GM19324 (cell line): ENCODE data around the gene FBN2.
"Not testable (repeated sequence)": the region's sequence is repeated elsewhere in the genome, so short reads cannot be mapped to it uniquely, and the experiment has no call there.

Experiments used
- ATAC-seq: cut with Tn5 transposase; IDR thresholded peaks from one replicate; pipeline ENCODE4 v1.9.1; 2021; ENCODE audit warnings: mild to moderate bottlenecking, moderate library complexity; ENCODE audit not compliant: unreplicated experiment, low FRiP score

Gene FBN2

GRCh38 chr5:128536254-128537220, 1.5 kb downstream of the FBN2 start:
- ATAC-seq = no peak

GRCh38 chr5:128535251-128535650, 2.8 kb downstream of the FBN2 start:
- ATAC-seq = no peak

- no peak for ATAC-seq
Measured at GRCh38 chr5:128534726-128535125, 3.3 kb downstream of the FBN2 start.

GRCh38 chr5:128532776-128533175, 5.3 kb downstream of the FBN2 start:
- no peak for ATAC-seq

GRCh38 chr5:128532127-128532526, 5.9 kb downstream of the FBN2 start:
- no peak for ATAC-seq

- ATAC-seq = no peak
Measured at GRCh38 chr5:128528637-128529255, 9.3 kb downstream of the FBN2 start.

- no peak for ATAC-seq
Measured at GRCh38 chr5:128528126-128528525, 9.9 kb downstream of the FBN2 start.

- no peak for ATAC-seq
Measured at GRCh38 chr5:128527077-128527476, 11.0 kb downstream of the FBN2 start.

GRCh38 chr5:128522336-128522735, 15.7 kb downstream of the FBN2 start:
- no peak for ATAC-seq

GRCh38 chr5:128519827-128520226, 18.2 kb downstream of the FBN2 start:
- no peak for ATAC-seq

GRCh38 chr5:128516978-128517377, 21.1 kb downstream of the FBN2 start:
- ATAC-seq = no peak

GRCh38 chr5:128513806-128514205, 24.2 kb downstream of the FBN2 start:
- ATAC-seq = no peak

- ATAC-seq = no peak
Measured at GRCh38 chr5:128512894-128513293, 25.2 kb downstream of the FBN2 start.

- no peak for ATAC-seq
Measured at GRCh38 chr5:128506643-128507042, 31.4 kb downstream of the FBN2 start.

GRCh38 chr5:128503727-128504126, 34.3 kb downstream of the FBN2 start:
- ATAC-seq = not testable (repeated sequence)

- ATAC-seq = no peak
Measured at GRCh38 chr5:128498844-128499455, 39.1 kb downstream of the FBN2 start.

- no peak for ATAC-seq
Measured at GRCh38 chr5:128494516-128494915, 43.5 kb downstream of the FBN2 start.

GRCh38 chr5:128493657-128494329, 44.3 kb downstream of the FBN2 start:
- no peak for ATAC-seq

GRCh38 chr5:128491291-128491690, 46.8 kb downstream of the FBN2 start:
- ATAC-seq = no peak

- no peak for ATAC-seq
Measured at GRCh38 chr5:128490761-128491160, 47.3 kb downstream of the FBN2 start.

GRCh38 chr5:128487041-128487440, 51.0 kb downstream of the FBN2 start:
- ATAC-seq = no peak
